ENCODE measurements around the gene CDC42. TPM values are rescaled to one million over a fixed set of nuclear protein-coding genes. Genes with fewer than 3 reads are reported as not detected.

CDC42 gene
- total RNA-seq, 3 donors from 2014 or later (not counting 1 experiment from before 2014, with no cell fraction given): 454 to 470 (median 463) TPM

GRCh38 chr1:22101199-22101598, 48.7 kb downstream of the CDC42 start:
- 80% methylated on average over 1 of the region's 1 CpG for WGBS (ENCODE audit: insufficient coverage)
- ATAC-seq (no peak), DNase-seq (no peak)
- Histone ChIP-seq H3K27me3 (ENCODE audit: control insufficient read depth, insufficient read depth, low read length) (no peaks in the 10 kb centered on the region), H3K36me3 (ENCODE audit: control insufficient read depth, insufficient read depth, low read length) (peaks cover 39% of the 10 kb centered on the region), H3K27ac (ENCODE audit: low read length) (no peak overlapping the region), H3K4me1 (ENCODE audit: control insufficient read depth, insufficient read depth, low read length) (peaks cover 17% of the 10 kb centered on the region), H3K4me3 (ENCODE audit: low read length) (no peak overlapping the region), H3K9me3 (ENCODE audit: control insufficient read depth, insufficient read depth, low read length) (no peaks in the 10 kb centered on the region)
- H3K4me3 Mint-ChIP-seq: no peak overlapping the region
- H3K9me3 Mint-ChIP-seq: no peaks in the 10 kb centered on the region
- intact Hi-C loops (cut with micrococcal nuclease): loop anchor here (5.0 to 10.0 kb wide), 2 partner anchors 34 to 314 kb away; no protein-coding TSS in a partner anchor
- TF ChIP-seq CTCF (IDR thresholded peaks at IDR 0.05): no peak
- H3K36me3 Mint-ChIP-seq: peaks cover 9% of the 10 kb centered on the region
- peaks cover 75% of the 10 kb centered on the region in 2 donors for H3K4me1 Mint-ChIP-seq
- peak overlapping the region; percentile 90 for H3K27ac Mint-ChIP-seq
- H3K27me3 Mint-ChIP-seq (ENCODE audit: low read depth in 2 of 2): no peaks in the 10 kb centered on the region

- Histone ChIP-seq H3K4me1 (ENCODE audit: control insufficient read depth, insufficient read depth, low read length) (peaks cover 17% of the 10 kb centered on the region), H3K36me3 (ENCODE audit: control insufficient read depth, insufficient read depth, low read length) (peaks cover 35% of the 10 kb centered on the region), H3K27ac (ENCODE audit: low read length) (no peak overlapping the region), H3K4me3 (ENCODE audit: low read length) (no peak overlapping the region), H3K9me3 (ENCODE audit: control insufficient read depth, insufficient read depth, low read length) (no peaks in the 10 kb centered on the region), H3K27me3 (ENCODE audit: control insufficient read depth, insufficient read depth, low read length) (no peaks in the 10 kb centered on the region)
- ATAC-seq (no peak), DNase-seq (no peak)
- intact Hi-C loops (cut with micrococcal nuclease): loop anchor here (5.0 to 10.0 kb wide), 2 partner anchors 35 to 313 kb away; no protein-coding TSS in a partner anchor
- Mint-ChIP-seq H3K27me3 (ENCODE audit: low read depth in 2 of 2) (no peaks in the 10 kb centered on the region), H3K36me3 (peaks cover 9% of the 10 kb centered on the region), H3K4me3 (no peak overlapping the region), H3K9me3 (no peaks in the 10 kb centered on the region), H3K4me1 (peaks cover 79 to 83% of the 10 kb centered on the region in 2 donors), H3K27ac (peak overlapping the region; percentile 90)
- WGBS (ENCODE audit: insufficient coverage): 94% methylated on average over 8 of the region's 8 CpGs
- no peak for TF ChIP-seq CTCF (IDR thresholded peaks at IDR 0.05)
Measured at GRCh38 chr1:22101995-22102394, 49.5 kb downstream of the CDC42 start.

- no peak for TF ChIP-seq CTCF (IDR thresholded peaks at IDR 0.05)
- Histone ChIP-seq H3K36me3 (ENCODE audit: control insufficient read depth, insufficient read depth, low read length) (peaks cover 30% of the 10 kb centered on the region), H3K4me3 (ENCODE audit: low read length) (no peak overlapping the region), H3K4me1 (ENCODE audit: control insufficient read depth, insufficient read depth, low read length) (peaks cover 17% of the 10 kb centered on the region), H3K27me3 (ENCODE audit: control insufficient read depth, insufficient read depth, low read length) (no peaks in the 10 kb centered on the region), H3K9me3 (ENCODE audit: control insufficient read depth, insufficient read depth, low read length) (no peaks in the 10 kb centered on the region), H3K27ac (ENCODE audit: low read length) (no peak overlapping the region)
- H3K9me3 Mint-ChIP-seq: no peaks in the 10 kb centered on the region
- ATAC-seq: no peak
- peaks cover 6% of the 10 kb centered on the region for H3K36me3 Mint-ChIP-seq
- H3K4me1 Mint-ChIP-seq: peaks cover 74 to 79% of the 10 kb centered on the region in 2 donors
- no peaks in the 10 kb centered on the region for H3K27me3 Mint-ChIP-seq (ENCODE audit: low read depth in 2 of 2)
- intact Hi-C loops (cut with micrococcal nuclease): loop anchor here (5.0 to 10.0 kb wide), 2 partner anchors 35 to 312 kb away; no protein-coding TSS in a partner anchor
- no peak for DNase-seq
- H3K4me3 Mint-ChIP-seq: peak overlapping the region; percentile 9
- WGBS (ENCODE audit: insufficient coverage): 87% methylated on average over 2 of the region's 3 CpGs
- H3K27ac Mint-ChIP-seq: peak overlapping the region; percentile 90
Measured at GRCh38 chr1:22102746-22103145, 50.2 kb downstream of the CDC42 start.

GRCh38 chr1:22104094-22104493, 51.6 kb downstream of the CDC42 start:
- Histone ChIP-seq H3K9me3 (ENCODE audit: control insufficient read depth, insufficient read depth, low read length) (no peaks in the 10 kb centered on the region), H3K36me3 (ENCODE audit: control insufficient read depth, insufficient read depth, low read length) (peaks cover 33% of the 10 kb centered on the region)
- 70% methylated on average over 4 of the region's 6 CpGs for WGBS (ENCODE audit: insufficient coverage)

More at GRCh38 chr1:22104094-22104493, 51.6 kb downstream of the CDC42 start:
- no peaks in the 10 kb centered on the region for H3K27me3 ChIP-seq (ENCODE audit: control insufficient read depth, insufficient read depth, low read length)
- no peak for TF ChIP-seq CTCF (IDR thresholded peaks at IDR 0.05)
- H3K4me1 Mint-ChIP-seq: peaks cover 83 to 85% of the 10 kb centered on the region in 2 donors
- no peaks in the 10 kb centered on the region for H3K36me3 Mint-ChIP-seq
- no peak for DNase-seq
- peak in 1 of 3 donors; percentile 7 for ATAC-seq
- no peaks in the 10 kb centered on the region for H3K9me3 Mint-ChIP-seq
- peaks cover 23% of the 10 kb centered on the region for H3K4me1 ChIP-seq (ENCODE audit: control insufficient read depth, insufficient read depth, low read length)
- peak overlapping the region; percentile 68 for H3K27ac ChIP-seq (ENCODE audit: low read length)
- intact Hi-C loops (cut with micrococcal nuclease): loop anchor here (5.0 to 10.0 kb wide), 2 partner anchors 37 to 311 kb away; no protein-coding TSS in a partner anchor
- H3K4me3 Mint-ChIP-seq: peak overlapping the region; percentile 51
- H3K4me3 ChIP-seq (ENCODE audit: low read length): no peak overlapping the region
- no peaks in the 10 kb centered on the region for H3K27me3 Mint-ChIP-seq (ENCODE audit: low read depth in 2 of 2)
- H3K27ac Mint-ChIP-seq: peak overlapping the region; percentile 90
